ENCODE data around the gene RNF220. TPM values are rescaled to one million over a fixed set of nuclear protein-coding genes. Genes with fewer than 3 reads are reported as not detected.

The RNF220 gene
- total RNA-seq, 1 experiment from 2014 or later = 66.6 TPM

GRCh38 chr1:44594871-44595735, 190.0 kb downstream of the RNF220 start:
- ChIA-PET POLR2A (ENCODE audit: unreplicated experiment) (no interaction called here), CTCF (interaction anchor here (0.6 to 1.5 kb wide), 6 partner anchors 28 to 217 kb away, joined by 3 to 15 read pairs (median 5); no protein-coding TSS in a partner anchor)
- peak overlapping the region; percentile 25; the same call in 1 of the 2 replicates for H2AFZ ChIP-seq (ENCODE audit: low read length)
- ATAC-seq = peak; percentile 97
- no peaks in the 10 kb centered on the region for H3K4me1 ChIP-seq (ENCODE audit: insufficient read depth, low read length)
- TF ChIP-seq EZH2 (IDR thresholded peaks at IDR 0.05; ENCODE audit: low read length, unreplicated experiment) = no peak
- TF ChIP-seq CTCF (conservative IDR thresholded peaks at IDR 0.05; ENCODE audit: low read depth, low read length) = peak; percentile 98
- TF ChIP-seq EZH2phosphoT487 (IDR thresholded peaks at IDR 0.05; ENCODE audit: borderline replicate concordance, low read length) = no peak
- no peaks in the 10 kb centered on the region for H3K27me3 ChIP-seq (ENCODE audit: low read length)
- H3K36me3 ChIP-seq (ENCODE audit: low read depth, low read length) = no peaks in the 10 kb centered on the region
- no peak overlapping the region for H3K4me2 ChIP-seq (ENCODE audit: low read length)
- H3K9ac ChIP-seq (ENCODE audit: low read length) = no peak overlapping the region
- H3K9me2 ChIP-seq (replicated peaks; ENCODE audit: low read length) = no peaks in the 10 kb centered on the region
- H3K9me3 ChIP-seq (ENCODE audit: low read length) = no peaks in the 10 kb centered on the region
- no peaks in the 10 kb centered on the region for H3F3A ChIP-seq (ENCODE audit: low read length, unreplicated experiment)
- H4K20me1 ChIP-seq (ENCODE audit: low read length) = no peaks in the 10 kb centered on the region
- peak; percentile 74 for DNase-seq
- H3K4me3 ChIP-seq (ENCODE audit: low read length) = no peak overlapping the region
- intact Hi-C loops (cut with micrococcal nuclease) = loop anchor here (1.0 to 5.0 kb wide), 3 partner anchors 190 to 378 kb away; partner anchors contain the start of gene RNF220
- H3K27ac ChIP-seq (ENCODE audit: low read length) = no peak overlapping the region
- BruUV-seq (replicated peaks) = no TSS peak
- no peaks in the 10 kb centered on the region for H3K79me2 ChIP-seq (ENCODE audit: low read length)

GRCh38 chr1:44596511-44596910, 191.5 kb downstream of the RNF220 start:
- no peaks in the 10 kb centered on the region for H3K9me2 ChIP-seq (replicated peaks; ENCODE audit: low read length)
- H3K4me1 ChIP-seq (ENCODE audit: insufficient read depth, low read length) = no peaks in the 10 kb centered on the region
- no peak overlapping the region for H3K4me3 ChIP-seq (ENCODE audit: low read length)
- no peaks in the 10 kb centered on the region for H3K36me3 ChIP-seq (ENCODE audit: low read depth, low read length)
- ATAC-seq (no peak), DNase-seq (no peak)
- H3K4me2 ChIP-seq (ENCODE audit: low read length) = no peak overlapping the region
- intact Hi-C loops (cut with micrococcal nuclease) = loop anchor here (5.0 kb wide), 1 partner anchor 379 kb away; no protein-coding TSS in a partner anchor
- no peak overlapping the region for H2AFZ ChIP-seq (ENCODE audit: low read length)
- no peaks in the 10 kb centered on the region for H3K79me2 ChIP-seq (ENCODE audit: low read length)
- H4K20me1 ChIP-seq (ENCODE audit: low read length) = no peaks in the 10 kb centered on the region
- CTCF ChIA-PET = interaction anchor here (0.9 kb wide), 1 partner anchor 219 kb away, joined by 3 read pairs; no protein-coding TSS in a partner anchor
- no TSS peak for BruUV-seq (replicated peaks)
- no peak for TF ChIP-seq EZH2phosphoT487 (IDR thresholded peaks at IDR 0.05; ENCODE audit: borderline replicate concordance, low read length)
- no peak for TF ChIP-seq CTCF (conservative IDR thresholded peaks at IDR 0.05; ENCODE audit: low read depth, low read length)
- TF ChIP-seq EZH2 (IDR thresholded peaks at IDR 0.05; ENCODE audit: low read length, unreplicated experiment) = no peak
- POLR2A ChIA-PET (ENCODE audit: unreplicated experiment) = no interaction called here
- no peak overlapping the region for H3K9ac ChIP-seq (ENCODE audit: low read length)
- H3K27me3 ChIP-seq (ENCODE audit: low read length) = 0 out of 2 replicates have a peak, but pooled peaks cover 4% of the 10 kb centered on the region
- H3K9me3 ChIP-seq (ENCODE audit: low read length) = no peaks in the 10 kb centered on the region
- H3F3A ChIP-seq (ENCODE audit: low read length, unreplicated experiment) = no peaks in the 10 kb centered on the region
- no peak overlapping the region for H3K27ac ChIP-seq (ENCODE audit: low read length)

DNA sequence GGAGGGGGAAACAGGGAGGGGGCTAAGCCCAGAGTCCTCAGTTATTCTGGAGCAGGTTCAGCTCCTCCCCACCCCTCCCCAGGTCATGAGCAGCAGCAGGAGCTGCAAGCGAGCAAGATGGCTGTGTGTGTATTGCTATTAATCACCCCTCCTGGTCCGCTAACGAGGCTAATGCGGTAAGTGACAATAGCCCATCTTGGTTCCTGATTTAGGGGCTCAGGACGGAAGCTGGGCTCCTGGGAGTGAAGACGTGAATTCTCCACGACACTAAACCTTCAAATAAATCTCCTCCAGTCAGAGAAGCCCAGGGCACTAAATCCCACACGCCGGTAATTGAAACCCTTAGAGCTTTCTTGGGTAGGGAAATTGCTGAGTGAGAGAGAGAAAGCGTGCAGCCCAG, 193.1 kb downstream of the RNF220 start:
- Histone ChIP-seq H3K9me3 (ENCODE audit: low read length) (no peaks in the 10 kb centered on the region), H4K20me1 (ENCODE audit: low read length) (no peaks in the 10 kb centered on the region), H3K79me2 (ENCODE audit: low read length) (no peaks in the 10 kb centered on the region), H3K27me3 (ENCODE audit: low read length) (0 out of 2 replicates have a peak, but pooled peaks cover 4% of the 10 kb centered on the region), H3K4me2 (ENCODE audit: low read length) (no peak overlapping the region), H3K27ac (ENCODE audit: low read length) (no peak overlapping the region), H3F3A (ENCODE audit: low read length, unreplicated experiment) (no peaks in the 10 kb centered on the region), H3K9ac (ENCODE audit: low read length) (no peak overlapping the region), H3K4me3 (ENCODE audit: low read length) (no peak overlapping the region), H3K36me3 (ENCODE audit: low read depth, low read length) (no peaks in the 10 kb centered on the region), H3K9me2 (replicated peaks; ENCODE audit: low read length) (no peaks in the 10 kb centered on the region), H3K4me1 (ENCODE audit: insufficient read depth, low read length) (no peaks in the 10 kb centered on the region), H2AFZ (ENCODE audit: low read length) (no peak overlapping the region)
- ATAC-seq (no peak), DNase-seq (no peak)
- TF ChIP-seq EZH2phosphoT487 (IDR thresholded peaks at IDR 0.05; ENCODE audit: borderline replicate concordance, low read length) = no peak
- no peak for TF ChIP-seq CTCF (conservative IDR thresholded peaks at IDR 0.05; ENCODE audit: low read depth, low read length)
- no peak for TF ChIP-seq EZH2 (IDR thresholded peaks at IDR 0.05; ENCODE audit: low read length, unreplicated experiment)
- no TSS peak for BruUV-seq (replicated peaks)
- intact Hi-C loops (cut with micrococcal nuclease) = loop anchor here (5.0 kb wide), 1 partner anchor 381 kb away; no protein-coding TSS in a partner anchor
- CTCF ChIA-PET = no interaction called here
- POLR2A ChIA-PET (ENCODE audit: unreplicated experiment) = no interaction called here
